AG10803 (cell line): ENCODE data around the gene PAEP.

Experiments
- DNase-seq: peaks from one replicate; pipeline ENCODE4 v3.0.0; 2010; ENCODE audit warnings: low read depth
- H3K4me3 ChIP-seq: 2 replicates; pipeline ENCODE4 v1.5.1; 2011; ENCODE audit warnings: mild to moderate bottlenecking, low read length, control low read depth
- CTCF ChIP-seq: conservative IDR thresholded peaks from 2 replicates; pipeline ENCODE4 v1.5.1; 2011; ENCODE audit warnings: mild to moderate bottlenecking, low read length, control low read depth, inconsistent platforms

The PAEP gene

GRCh38 chr9:135562235-135562745, 734 bp downstream of the PAEP start:
- TF ChIP-seq CTCF, result no peak
- DNase-seq, result no peak
- H3K4me3 ChIP-seq, result no peak overlapping the region

- TF ChIP-seq CTCF, result no peak
- H3K4me3 ChIP-seq, result no peak overlapping the region
- no peak for DNase-seq
Measured at GRCh38 chr9:135563039-135563476, 1.5 kb downstream of the PAEP start.

- no peak for TF ChIP-seq CTCF
- no peak overlapping the region for H3K4me3 ChIP-seq
- no peak for DNase-seq
Measured at GRCh38 chr9:135563858-135564257, 2.3 kb downstream of the PAEP start.

GRCh38 chr9:135565141-135565628, 3.6 kb downstream of the PAEP start:
- TF ChIP-seq CTCF, result no peak
- no peak for DNase-seq
- H3K4me3 ChIP-seq, result no peak overlapping the region

GRCh38 chr9:135565636-135566035, 4.1 kb downstream of the PAEP start:
- no peak for TF ChIP-seq CTCF
- no peak for DNase-seq
- no peak overlapping the region for H3K4me3 ChIP-seq

- DNase-seq, result no peak
- TF ChIP-seq CTCF, result no peak
- no peak overlapping the region for H3K4me3 ChIP-seq
Measured at GRCh38 chr9:135566552-135566951, 5.0 kb downstream of the PAEP start.

GRCh38 chr9:135567311-135567710, 5.8 kb downstream of the PAEP start:
- DNase-seq, result no peak
- no peak for TF ChIP-seq CTCF
- no peak overlapping the region for H3K4me3 ChIP-seq
